Stomach (tissue), 9 donors: ENCODE data around the gene OR11A1. TPM values are rescaled to one million over a fixed set of nuclear protein-coding genes. Genes with fewer than 3 reads are reported as not detected.

Source experiments
- DNase-seq, 2 donors: peaks; one replicate each; pipeline versions ENCODE4 v3.0.0 to v3.0.0-alpha.2; 2013 to 2019
- H3K27ac ChIP-seq, 5 donors: fragments of 200-600 bp in 4 of 5; sonication (generic) in 4 of 5; one replicate each; pipeline ENCODE4 v1.5.1; 2013 to 2019; ENCODE audit warnings: mild to moderate bottlenecking in 1 of 5, moderate library complexity in 1 of 5
- H3K27me3 ChIP-seq, 3 donors: fragments of 200-600 bp; sonication (generic); one replicate each; pipeline ENCODE4 v1.5.1; 2017 to 2019; ENCODE audit warnings: mixed run types in 1 of 3
- H3K36me3 ChIP-seq, 4 donors: fragments of 200-600 bp; sonication (generic); 1 replicate in 3 of 4; 2 replicates in 1 of 4; pipeline ENCODE4 v1.5.1; 2016 to 2019
- H3K4me1 ChIP-seq, 4 donors: fragments of 200-600 bp; sonication (generic); one replicate each; pipeline ENCODE4 v1.5.1; 2016 to 2019
- H3K4me3 ChIP-seq, 4 donors: fragments of 200-600 bp; sonication (generic) in 3 of 4; one replicate each; pipeline ENCODE4 v1.5.1; 2016 to 2019; ENCODE audit warnings: mild to moderate bottlenecking in 1 of 4
- H3K9me3 ChIP-seq, 4 donors: fragments of 200-600 bp; sonication (generic); one replicate each; pipeline ENCODE4 v1.5.1; 2016 to 2019
- CTCF ChIP-seq, 7 experiments: fragments of 450-650 bp in 4 of 7; fragments of 200-600 bp in 3 of 7; sonication (generic) in 3 of 7; IDR thresholded peaks; one replicate each; pipeline ENCODE4 v1.5.1; 2016 to 2019; ENCODE audit warnings: antibody characterized with exemption in 7 of 7, control low read depth in 2 of 7, mild to moderate bottlenecking in 1 of 7
- EP300 ChIP-seq: sonication (generic); formaldehyde crosslinking; IDR thresholded peaks from one replicate; pipeline ENCODE4 v1.6.1; 2017; ENCODE audit warnings: antibody characterized with exemption
- POLR2A ChIP-seq, 4 donors: fragments of 450-650 bp; IDR thresholded peaks; one replicate each; pipeline ENCODE4 v1.6.1; 2016; ENCODE audit warnings: antibody characterized with exemption in 4 of 4, control low read depth in 2 of 4, mild to moderate bottlenecking in 1 of 4, moderate library complexity in 1 of 4
- POLR2AphosphoS5 ChIP-seq, 3 donors: sonication (generic); formaldehyde crosslinking; IDR thresholded peaks; one replicate each; pipeline ENCODE4 v1.6.1; 2016; ENCODE audit warnings: antibody characterized with exemption in 3 of 3
- WGBS, 5 donors: extraction: QIAGEN DNeasy Blood & Tissue Kit in 3 of 5; methylation state at CpG; one replicate each; pipeline versions ENCODE4 v1.1.5 to v1.1.7; 2013 to 2018; 5-methylcytosine and 5-hydroxymethylcytosine counted together
- intact Hi-C: fragments of 100-400 bp; cut with DNase I; formaldehyde crosslinking; loops from one replicate; pipeline ENCODE4 v1.15.1; 2023; ENCODE audit warnings: low total_unique reads
- polyA plus RNA-seq, 3 donors: library from polyadenylated mRNA; stranded (reverse); fragments of 200-250 nt; gene quantifications; one replicate each; pipeline ENCODE4 v1.2.3, GENCODE V29; 2013
- total RNA-seq, 5 donors: library from RNA; depleted of rRNA; stranded (reverse); fragments of >200 nt; gene quantifications; one replicate each; pipeline versions ENCODE4 v1.1.0 to v1.2.3, GENCODE V29; 2014 to 2016
- donor health status: healthy with polysubstance abuse.
- donor health status: Bipolar disorder and iron deficiency.
- donor health status: healthy.

The OR11A1 gene
- total and polyA plus RNA-seq, 8 donors, result not detected

- Histone ChIP-seq H3K36me3 (no peaks in the 10 kb centered on the region), H3K9me3 (no peaks in the 10 kb centered on the region), H3K4me1 (no peaks in the 10 kb centered on the region), H3K27me3 (peaks cover 0 to 3% (median 0%) of the 10 kb centered on the region in 3 donors), H3K4me3 (no peak overlapping the region), H3K27ac (no peak overlapping the region)
- no peak for TF ChIP-seq POLR2A (IDR thresholded peaks at IDR 0.05)
- TF ChIP-seq CTCF (IDR thresholded peaks at IDR 0.05), result no peak
- TF ChIP-seq POLR2AphosphoS5 (IDR thresholded peaks at IDR 0.05), result no peak
- TF ChIP-seq EP300, result no peak
- WGBS, 5 donors, result 84 to 90% (median 87%) methylated on average over 2 of the region's 2 CpGs
- DNase-seq, result no peak
- intact Hi-C loops, result no loop called here
Measured at GRCh38 chr6:29465801-29466200, 8.9 kb upstream of the OR11A1 start.

GRCh38 chr6:29465279-29465678 lies 8.4 kb upstream of the OR11A1 start:
- intact Hi-C loops, result no loop called here
- 58 to 69% (median 66%) methylated on average over 2 of the region's 2 CpGs for WGBS, 5 donors
- H3K4me3 ChIP-seq, result no peak overlapping the region

GRCh38 chr6:29462022-29462421 lies 5.2 kb upstream of the OR11A1 start:
- no peak for TF ChIP-seq POLR2AphosphoS5 (IDR thresholded peaks at IDR 0.05)
- no peak for TF ChIP-seq POLR2A (IDR thresholded peaks at IDR 0.05)
- no peak for TF ChIP-seq EP300
- no peak for TF ChIP-seq CTCF (IDR thresholded peaks at IDR 0.05)
- H3K4me1 ChIP-seq, result no peaks in the 10 kb centered on the region
- H3K36me3 ChIP-seq, result no peaks in the 10 kb centered on the region
- peaks cover 0 to 9% (median 0%) of the 10 kb centered on the region in 3 donors for H3K27me3 ChIP-seq
- intact Hi-C loops, result no loop called here
- H3K27ac ChIP-seq, result no peak overlapping the region
- no peaks in the 10 kb centered on the region for H3K9me3 ChIP-seq
- 76 to 84% (median 81%) methylated on average over 6 of the region's 6 CpGs for WGBS, 5 donors
- no peak for DNase-seq
- H3K4me3 ChIP-seq, result no peak overlapping the region

More at GRCh38 chr6:29465279-29465678, 8.4 kb upstream of the OR11A1 start:
- no peaks in the 10 kb centered on the region for H3K9me3 ChIP-seq
- H3K27me3 ChIP-seq, result peaks cover 0 to 3% (median 0%) of the 10 kb centered on the region in 3 donors
- H3K27ac ChIP-seq, result no peak overlapping the region
- H3K36me3 ChIP-seq, result no peaks in the 10 kb centered on the region
- DNase-seq, result no peak
- TF ChIP-seq EP300, result no peak
- H3K4me1 ChIP-seq, result no peaks in the 10 kb centered on the region

GRCh38 chr6:29461021-29461814 lies 4.3 kb upstream of the OR11A1 start:
- Histone ChIP-seq H3K27me3 (peaks cover 0 to 9% (median 0%) of the 10 kb centered on the region in 3 donors), H3K9me3 (no peaks in the 10 kb centered on the region), H3K36me3 (no peaks in the 10 kb centered on the region), H3K27ac (no peak overlapping the region), H3K4me3 (no peak overlapping the region), H3K4me1 (no peaks in the 10 kb centered on the region)
- no peak for DNase-seq
- WGBS, 5 donors, result 54 to 65% (median 58%) methylated on average over 5 of the region's 5 CpGs
- intact Hi-C loops, result no loop called here
- no peak for TF ChIP-seq EP300
- TF ChIP-seq CTCF (IDR thresholded peaks at IDR 0.05), result no peak
